Right lung (tissue), 5 donors: ENCODE data around the gene MEIOB. TPM values are rescaled to one million over a fixed set of nuclear protein-coding genes. Genes with fewer than 3 reads are reported as not detected.

ENCODE experiments used
- DNase-seq, 2 donors: peaks; one replicate each; pipeline ENCODE4 v3.0.0-alpha.2; 2013
- polyA plus RNA-seq, 5 donors: library from polyadenylated mRNA; unstranded; fragments of 120-200 nt; gene quantifications; one replicate each; pipeline versions ENCODE4 v1.2.1 to v1.2.3, GENCODE V29; 2013; ENCODE audit warnings: inconsistent platforms in 1 of 5, low replicate concordance in 1 of 5; ENCODE audit not compliant: insufficient read length in 5 of 5, insufficient read depth in 1 of 5

The MEIOB gene
- polyA plus RNA-seq, 5 donors: 0.23 to 0.86 (median 0.51) TPM

- DNase-seq: no peak
Observed at GRCh38 chr16:1831186-1832075, 40.5 kb downstream of the MEIOB start.

- DNase-seq: no peak
Observed at GRCh38 chr16:1830213-1830612, 41.8 kb downstream of the MEIOB start.

- no peak for DNase-seq
Observed at GRCh38 chr16:1828645-1829410, 43.1 kb downstream of the MEIOB start.

GRCh38 chr16:1826691-1827573, 45.0 kb downstream of the MEIOB start, which contains the start of the genes FAHD1 and HAGH:
FAHD1 (plus strand) TSS chr16:1827206; CDS start chr16:1827239, 33 bp downstream.
HAGH (minus strand) TSS chr16:1826825; CDS start chr16:1826787, 38 bp downstream.
- DNase-seq: peak; percentile 96 to 97

- peak; percentile 17 to 26 for DNase-seq
Observed at GRCh38 chr16:1825864-1826690, 45.9 kb downstream of the MEIOB start.

GRCh38 chr16:1825381-1825863, 46.5 kb downstream of the MEIOB start:
- no peak for DNase-seq

GRCh38 chr16:1823821-1824220, 48.1 kb downstream of the MEIOB start:
- peak in 1 of 2 donors; percentile 20 for DNase-seq

- no peak for DNase-seq
Observed at GRCh38 chr16:1822801-1823200, 49.2 kb downstream of the MEIOB start.

- DNase-seq: no peak
Observed at GRCh38 chr16:1821861-1822611, 49.9 kb downstream of the MEIOB start.

GRCh38 chr16:1820946-1821290, 51.0 kb downstream of the MEIOB start:
- DNase-seq: no peak

GRCh38 chr16:1820096-1820945, 51.6 kb downstream of the MEIOB start:
- DNase-seq: no peak

- no peak for DNase-seq
Observed at GRCh38 chr16:1819611-1820010, 52.4 kb downstream of the MEIOB start.

- no peak for DNase-seq
Observed at GRCh38 chr16:1818873-1819525, 53.0 kb downstream of the MEIOB start.

GRCh38 chr16:1818204-1818872, 53.6 kb downstream of the MEIOB start:
- no peak for DNase-seq

GRCh38 chr16:1817716-1818115, 54.2 kb downstream of the MEIOB start:
- no peak for DNase-seq

- DNase-seq: no peak
Observed at GRCh38 chr16:1817276-1817589, 54.7 kb downstream of the MEIOB start.

- no peak for DNase-seq
Observed at GRCh38 chr16:1816396-1817275, 55.3 kb downstream of the MEIOB start.
